ENCODE data around the gene MAP1S.

DNA sequence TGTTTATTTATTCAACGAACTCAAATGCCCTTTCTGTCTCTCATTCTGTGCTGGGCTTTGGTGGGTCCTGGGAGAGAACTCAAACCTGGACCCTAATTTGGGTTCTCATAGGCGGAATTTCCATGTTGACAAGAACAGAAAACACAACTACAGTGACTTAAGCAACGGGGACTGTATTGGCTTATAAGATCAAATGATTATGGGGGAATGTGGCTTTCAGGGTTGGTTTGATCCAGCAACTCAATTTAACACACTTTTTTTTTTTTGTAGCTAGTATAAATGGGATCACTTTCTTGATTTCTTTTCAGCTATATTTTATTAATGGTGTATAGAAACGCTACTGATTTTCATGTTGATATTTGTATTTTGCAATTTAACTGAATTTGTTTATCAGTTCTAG lies 41.9 kb downstream of the MAP1S start:
- TF ChIP-seq, protein P1, sequence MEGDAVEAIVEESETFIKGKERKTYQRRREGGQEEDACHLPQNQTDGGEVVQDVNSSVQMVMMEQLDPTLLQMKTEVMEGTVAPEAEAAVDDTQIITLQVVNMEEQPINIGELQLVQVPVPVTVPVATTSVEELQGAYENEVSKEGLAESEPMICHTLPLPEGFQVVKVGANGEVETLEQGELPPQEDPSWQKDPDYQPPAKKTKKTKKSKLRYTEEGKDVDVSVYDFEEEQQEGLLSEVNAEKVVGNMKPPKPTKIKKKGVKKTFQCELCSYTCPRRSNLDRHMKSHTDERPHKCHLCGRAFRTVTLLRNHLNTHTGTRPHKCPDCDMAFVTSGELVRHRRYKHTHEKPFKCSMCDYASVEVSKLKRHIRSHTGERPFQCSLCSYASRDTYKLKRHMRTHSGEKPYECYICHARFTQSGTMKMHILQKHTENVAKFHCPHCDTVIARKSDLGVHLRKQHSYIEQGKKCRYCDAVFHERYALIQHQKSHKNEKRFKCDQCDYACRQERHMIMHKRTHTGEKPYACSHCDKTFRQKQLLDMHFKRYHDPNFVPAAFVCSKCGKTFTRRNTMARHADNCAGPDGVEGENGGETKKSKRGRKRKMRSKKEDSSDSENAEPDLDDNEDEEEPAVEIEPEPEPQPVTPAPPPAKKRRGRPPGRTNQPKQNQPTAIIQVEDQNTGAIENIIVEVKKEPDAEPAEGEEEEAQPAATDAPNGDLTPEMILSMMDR (IDR thresholded peaks at IDR 0.05; ENCODE audit: control extremely low read depth in 1 of 3, insufficient read depth in 1 of 3, low read depth in 1 of 3, low read length in 3 of 3): no peak
- TF ChIP-seq JUN (IDR thresholded peaks at IDR 0.05; ENCODE audit: low read depth, low read length) (no peak), POLR2A (IDR thresholded peaks at IDR 0.05; ENCODE audit: control extremely low read depth in 1 of 2, low read depth in 2 of 2, low read length in 2 of 2) (no peak)
